ENCODE results near the gene CCDC169. TPM values are rescaled to one million over a fixed set of nuclear protein-coding genes. Genes with fewer than 3 reads are reported as not detected.
"Not testable (repeated sequence)": the region's sequence is repeated elsewhere in the genome, so short reads cannot be mapped to it uniquely, and the experiment has no call there.

The CCDC169 gene
- total and polyA plus RNA-seq, 3 experiments from 2014 or later, result not detected

DNA sequence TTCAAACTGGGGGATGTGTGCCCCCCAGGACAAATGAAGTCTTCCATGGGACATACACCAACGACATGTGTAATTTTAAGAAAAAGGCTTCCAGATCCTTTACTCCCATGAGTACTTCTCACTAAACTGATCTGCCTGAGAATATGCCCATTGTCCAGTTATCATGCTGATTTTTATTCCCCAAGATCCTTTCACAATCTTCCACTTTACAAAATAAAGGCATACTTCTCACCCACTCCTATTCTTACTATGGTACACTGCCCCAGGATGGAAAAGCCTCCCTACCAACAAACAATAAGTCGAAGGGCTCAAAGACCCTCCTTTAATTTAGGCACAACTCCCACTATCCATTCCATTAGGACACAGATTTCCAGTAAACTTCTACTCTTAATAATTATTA is 45.1 kb upstream of the CCDC169 start:
- CTCF ChIA-PET, result no interaction called here
- Histone ChIP-seq H3K27me3 (ENCODE audit: insufficient read depth, low read length, poor library complexity, severe bottlenecking) (no peaks in the 10 kb centered on the region), H3K9me3 (ENCODE audit: low read length) (no peaks in the 10 kb centered on the region), H3K27ac (ENCODE audit: low read depth, low read length) (no peak overlapping the region), H3K36me3 (ENCODE audit: insufficient read depth, low read length) (no peaks in the 10 kb centered on the region), H3K4me1 (ENCODE audit: insufficient read depth, low read length) (peaks cover 10% of the 10 kb centered on the region), H3K4me3 (ENCODE audit: low read length) (no peak overlapping the region)
- H3K27me3 Mint-ChIP-seq, result peaks cover 24 to 32% of the 10 kb centered on the region in 2 donors
- peaks cover 28 to 32% (median 30%) of the 10 kb centered on the region in 3 donors for H3K4me1 Mint-ChIP-seq
- no peak for DNase-seq
- H3K9me3 Mint-ChIP-seq, result peaks cover 0 to 6% (median 0%) of the 10 kb centered on the region in 5 donors
- H3K27ac Mint-ChIP-seq, result peak overlapping the region in 1 of 8 donors; percentile 19
- no peak overlapping the region for H3K4me3 Mint-ChIP-seq
- POLR2A ChIA-PET, result no interaction called here
- peaks cover 0 to 5% (median 0%) of the 10 kb centered on the region in 3 donors for H3K36me3 Mint-ChIP-seq

DNA sequence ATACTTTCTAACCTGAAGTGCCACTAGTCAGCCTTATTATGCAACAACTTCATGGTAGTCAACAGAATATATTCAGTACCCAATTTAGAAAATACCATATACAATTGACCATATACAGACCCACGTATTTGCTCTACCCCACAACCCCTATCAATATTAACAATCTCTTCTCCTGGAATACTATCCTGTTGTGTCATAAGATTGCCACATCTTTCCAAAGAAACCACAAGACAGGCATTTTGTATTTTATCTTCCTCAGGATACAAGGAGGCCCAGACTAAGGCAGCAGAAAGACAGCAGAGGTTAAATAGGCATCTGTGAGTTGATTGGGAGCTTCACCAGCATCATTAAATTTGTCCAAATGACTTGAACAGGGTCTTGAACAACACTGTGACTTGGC is 44.1 kb upstream of the CCDC169 start:
- ChIA-PET POLR2A (no interaction called here), CTCF (no interaction called here)
- no peak overlapping the region for H3K4me3 Mint-ChIP-seq
- peak overlapping the region in 1 of 8 donors; percentile 5 for H3K27ac Mint-ChIP-seq
- no peak overlapping the region for H3K4me3 ChIP-seq (ENCODE audit: low read length)
- H3K27me3 Mint-ChIP-seq, result peaks cover 20 to 28% of the 10 kb centered on the region in 2 donors
- no peaks in the 10 kb centered on the region for H3K36me3 ChIP-seq (ENCODE audit: insufficient read depth, low read length)
- no peak overlapping the region for H3K27ac ChIP-seq (ENCODE audit: low read depth, low read length)
- peaks cover 0 to 6% (median 0%) of the 10 kb centered on the region in 5 donors for H3K9me3 Mint-ChIP-seq
- H3K4me1 ChIP-seq (ENCODE audit: insufficient read depth, low read length), result peaks cover 10% of the 10 kb centered on the region
- H3K36me3 Mint-ChIP-seq, result peaks cover 0 to 5% (median 0%) of the 10 kb centered on the region in 3 donors
- H3K4me1 Mint-ChIP-seq, result peaks cover 25 to 35% (median 33%) of the 10 kb centered on the region in 3 donors
- DNase-seq, result no peak
- no peaks in the 10 kb centered on the region for H3K9me3 ChIP-seq (ENCODE audit: low read length)
- no peaks in the 10 kb centered on the region for H3K27me3 ChIP-seq (ENCODE audit: insufficient read depth, low read length, poor library complexity, severe bottlenecking)

DNA sequence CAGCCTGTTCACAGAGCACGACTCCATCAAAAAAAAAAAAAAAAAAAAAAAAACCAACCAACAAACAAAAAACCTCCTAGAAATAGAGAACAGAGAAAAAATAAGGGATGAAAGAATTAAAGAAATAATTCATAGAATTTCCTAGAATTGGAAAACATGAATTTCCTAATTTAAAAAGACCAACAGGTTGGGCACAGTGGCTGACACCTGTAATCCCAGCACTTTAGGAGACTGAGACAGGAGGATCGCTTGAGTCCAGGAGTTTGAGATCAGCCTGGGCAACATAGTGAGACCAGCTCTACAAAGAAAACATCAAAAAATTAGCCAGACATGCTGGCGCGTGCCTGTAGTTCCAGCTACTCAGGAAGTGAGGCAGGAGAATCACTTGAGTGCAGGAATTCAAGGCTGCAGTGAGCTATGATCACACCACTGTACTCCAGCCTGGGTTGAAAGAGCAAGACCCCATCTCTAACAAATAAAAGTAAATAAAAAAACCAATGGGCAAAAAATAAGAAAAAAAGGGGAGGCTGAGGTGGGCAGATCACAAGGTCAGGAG is 42.1 kb upstream of the CCDC169 start:
- peaks cover 21% of the 10 kb centered on the region for H3K4me1 ChIP-seq (ENCODE audit: insufficient read depth, low read length)
- H3K4me1 Mint-ChIP-seq, result peaks cover 13 to 32% (median 27%) of the 10 kb centered on the region in 3 donors
- peaks cover 4 to 15% of the 10 kb centered on the region in 2 donors for H3K27me3 Mint-ChIP-seq
- H3K27ac Mint-ChIP-seq, result no peak overlapping the region
- H3K4me3 Mint-ChIP-seq, result no peak overlapping the region
- no peak overlapping the region for H3K4me3 ChIP-seq (ENCODE audit: low read length)
- DNase-seq, result no peak
- H3K36me3 ChIP-seq (ENCODE audit: insufficient read depth, low read length), result no peaks in the 10 kb centered on the region
- H3K27me3 ChIP-seq (ENCODE audit: insufficient read depth, low read length, poor library complexity, severe bottlenecking), result no peaks in the 10 kb centered on the region
- no peak overlapping the region for H3K27ac ChIP-seq (ENCODE audit: low read depth, low read length)
- no peaks in the 10 kb centered on the region for H3K36me3 Mint-ChIP-seq
- ChIA-PET CTCF (no interaction called here), POLR2A (no interaction called here)
- H3K9me3 Mint-ChIP-seq, result peaks cover 0 to 3% (median 0%) of the 10 kb centered on the region in 5 donors
- H3K9me3 ChIP-seq (ENCODE audit: low read length), result no peaks in the 10 kb centered on the region

DNA sequence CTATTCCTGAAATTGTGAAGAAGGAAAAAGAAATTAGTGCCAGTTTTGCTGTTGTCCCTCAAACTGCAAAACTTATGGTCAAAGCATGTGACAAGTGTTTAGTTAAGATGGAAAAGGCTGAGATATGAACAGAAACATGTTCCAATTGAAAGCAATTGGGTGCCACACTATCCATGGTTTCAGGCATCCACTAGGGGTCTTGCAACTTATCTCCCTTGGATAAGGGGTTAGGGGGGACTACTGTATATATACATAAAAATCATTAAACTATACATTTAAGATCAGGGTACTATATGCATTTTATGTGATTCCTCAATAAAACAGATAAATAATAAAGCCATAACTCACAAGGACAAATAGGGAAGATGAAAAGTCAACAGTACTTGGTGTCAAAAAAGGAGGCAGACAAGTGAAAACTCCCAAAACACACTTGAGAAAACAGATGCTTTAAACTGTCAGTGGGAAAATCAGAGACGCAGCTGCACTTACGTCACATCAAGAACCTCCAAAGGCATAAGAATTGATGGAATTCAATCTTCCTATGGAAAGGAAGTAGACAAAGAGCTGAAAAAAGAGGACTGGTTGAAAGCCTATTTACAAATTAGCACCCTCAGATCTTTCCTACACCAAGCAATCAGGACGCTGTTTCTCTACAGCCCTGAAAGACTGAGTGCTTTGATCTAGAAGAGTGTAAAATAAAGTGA is 40.5 kb upstream of the CCDC169 start:
- Mint-ChIP-seq H3K4me3 (no peak overlapping the region), H3K4me1 (peaks cover 9 to 26% (median 26%) of the 10 kb centered on the region in 3 donors), H3K27me3 (peaks cover 0 to 5% of the 10 kb centered on the region in 2 donors), H3K9me3 (no peaks in the 10 kb centered on the region), H3K27ac (no peak overlapping the region), H3K36me3 (no peaks in the 10 kb centered on the region)
- ChIA-PET CTCF (no interaction called here), POLR2A (no interaction called here)
- Histone ChIP-seq H3K27ac (ENCODE audit: low read depth, low read length) (no peak overlapping the region), H3K4me3 (ENCODE audit: low read length) (no peak overlapping the region), H3K36me3 (ENCODE audit: insufficient read depth, low read length) (no peaks in the 10 kb centered on the region), H3K9me3 (ENCODE audit: low read length) (no peaks in the 10 kb centered on the region), H3K27me3 (ENCODE audit: insufficient read depth, low read length, poor library complexity, severe bottlenecking) (no peaks in the 10 kb centered on the region), H3K4me1 (ENCODE audit: insufficient read depth, low read length) (peaks cover 14% of the 10 kb centered on the region)
- no peak for DNase-seq

DNA sequence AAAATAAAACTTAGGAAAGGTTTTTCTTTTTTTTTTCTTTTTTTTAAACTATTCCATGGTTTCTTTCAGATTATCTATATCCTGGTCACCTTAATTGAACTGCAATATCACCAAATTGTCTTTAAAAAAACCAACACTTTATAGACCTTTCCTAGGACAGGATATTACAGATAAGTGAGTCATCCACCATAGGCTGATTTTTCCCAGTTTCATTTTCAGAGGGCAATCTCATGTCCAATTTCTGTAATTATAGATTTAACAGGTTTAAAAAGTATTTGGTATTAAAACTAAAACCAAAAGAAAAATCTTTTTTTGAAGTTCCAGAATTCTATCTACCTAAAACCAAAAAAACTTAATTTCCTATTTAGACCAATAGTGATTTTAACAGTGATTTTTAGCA is 35.4 kb upstream of the CCDC169 start:
- POLR2A ChIA-PET, result no interaction called here
- CTCF ChIA-PET, result no interaction called here
- no peaks in the 10 kb centered on the region for H3K9me3 Mint-ChIP-seq

DNA sequence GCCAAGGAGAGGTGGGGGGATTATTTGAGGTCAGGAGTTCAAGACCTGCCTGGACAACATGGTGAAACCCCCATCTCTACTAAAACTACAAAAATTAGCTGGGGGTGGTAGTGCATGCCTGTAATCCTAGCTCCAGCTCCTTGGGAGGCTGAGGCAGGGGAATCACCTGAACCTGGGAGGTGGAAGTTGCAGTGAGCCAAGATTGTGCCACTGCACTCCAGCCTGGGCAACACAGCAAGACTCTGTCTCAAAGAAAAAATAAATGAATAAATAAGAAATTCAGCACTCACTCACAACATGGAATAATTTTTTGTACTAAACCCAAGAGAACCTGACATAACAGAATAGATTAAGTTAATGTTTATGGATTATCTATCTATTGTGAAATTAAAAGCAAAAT is 34.6 kb upstream of the CCDC169 start:
- POLR2A ChIA-PET; DNase-seq; CTCF ChIA-PET; H3K9me3 Mint-ChIP-seq; H3K27me3 Mint-ChIP-seq; H3K27ac ChIP-seq (ENCODE audit: low read depth, low read length); H3K36me3 Mint-ChIP-seq; H3K4me3 Mint-ChIP-seq; H3K9me3 ChIP-seq (ENCODE audit: low read length); H3K36me3 ChIP-seq (ENCODE audit: insufficient read depth, low read length); H3K4me3 ChIP-seq (ENCODE audit: low read length); H3K27me3 ChIP-seq (ENCODE audit: insufficient read depth, low read length, poor library complexity, severe bottlenecking); H3K27ac Mint-ChIP-seq: not testable (repeated sequence)
- H3K4me1 Mint-ChIP-seq, result peaks cover 5 to 26% (median 22%) of the 10 kb centered on the region in 3 donors
- H3K4me1 ChIP-seq (ENCODE audit: insufficient read depth, low read length), result peaks cover 14% of the 10 kb centered on the region

More for the DNA sequence above, 35.4 kb upstream of the CCDC169 start:
- peaks cover 0 to 5% (median 0%) of the 10 kb centered on the region in 3 donors for H3K36me3 Mint-ChIP-seq
- Histone ChIP-seq H3K27ac (ENCODE audit: low read depth, low read length) (no peak overlapping the region), H3K9me3 (ENCODE audit: low read length) (no peaks in the 10 kb centered on the region), H3K4me1 (ENCODE audit: insufficient read depth, low read length) (peaks cover 14% of the 10 kb centered on the region), H3K36me3 (ENCODE audit: insufficient read depth, low read length) (peaks cover 5% of the 10 kb centered on the region), H3K27me3 (ENCODE audit: insufficient read depth, low read length, poor library complexity, severe bottlenecking) (no peaks in the 10 kb centered on the region), H3K4me3 (ENCODE audit: low read length) (no peak overlapping the region)
- H3K4me3 Mint-ChIP-seq, result no peak overlapping the region
- peaks cover 0 to 2% of the 10 kb centered on the region in 2 donors for H3K27me3 Mint-ChIP-seq
- H3K27ac Mint-ChIP-seq, result no peak overlapping the region
- no peak for DNase-seq
- peaks cover 5 to 30% (median 22%) of the 10 kb centered on the region in 3 donors for H3K4me1 Mint-ChIP-seq

DNA sequence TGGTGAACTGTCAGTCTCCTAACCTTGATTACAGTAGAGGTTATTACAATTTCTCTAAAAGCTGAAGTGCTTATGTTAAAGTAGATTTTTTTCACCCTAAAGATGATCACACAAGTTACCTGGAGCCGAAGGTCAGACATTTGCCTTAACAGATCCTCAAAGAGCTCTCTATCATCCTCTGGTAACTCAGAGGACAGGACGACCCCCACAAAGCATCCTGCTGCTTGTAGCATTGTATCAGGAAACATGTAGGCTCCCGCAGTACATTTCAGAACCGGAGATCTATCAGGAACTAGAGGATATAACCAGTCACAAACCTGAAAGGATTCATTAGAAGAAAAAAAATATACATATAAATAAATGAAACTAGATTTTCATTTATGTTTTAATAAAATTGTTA is 33.7 kb upstream of the CCDC169 start:
- Mint-ChIP-seq H3K9me3 (no peaks in the 10 kb centered on the region), H3K4me1 (peaks cover 2 to 16% (median 14%) of the 10 kb centered on the region in 3 donors), H3K36me3 (peaks cover 0 to 7% (median 0%) of the 10 kb centered on the region in 3 donors), H3K27me3 (peaks cover 0 to 2% of the 10 kb centered on the region in 2 donors), H3K4me3 (no peak overlapping the region), H3K27ac (no peak overlapping the region)
- H3K27ac ChIP-seq (ENCODE audit: low read depth, low read length), result no peak overlapping the region
- CTCF ChIA-PET, result interaction anchor here (1.2 kb wide), 1 partner anchor 15 kb away, joined by 5 read pairs; the partner anchor contains the start of gene SPART
- POLR2A ChIA-PET, result no interaction called here
- H3K4me1 ChIP-seq (ENCODE audit: insufficient read depth, low read length), result peaks cover 10% of the 10 kb centered on the region
- H3K27me3 ChIP-seq (ENCODE audit: insufficient read depth, low read length, poor library complexity, severe bottlenecking), result no peaks in the 10 kb centered on the region
- H3K9me3 ChIP-seq (ENCODE audit: low read length), result no peaks in the 10 kb centered on the region
- H3K36me3 ChIP-seq (ENCODE audit: insufficient read depth, low read length), result peaks cover 5% of the 10 kb centered on the region
- DNase-seq, result no peak
- H3K4me3 ChIP-seq (ENCODE audit: low read length), result no peak overlapping the region

DNA sequence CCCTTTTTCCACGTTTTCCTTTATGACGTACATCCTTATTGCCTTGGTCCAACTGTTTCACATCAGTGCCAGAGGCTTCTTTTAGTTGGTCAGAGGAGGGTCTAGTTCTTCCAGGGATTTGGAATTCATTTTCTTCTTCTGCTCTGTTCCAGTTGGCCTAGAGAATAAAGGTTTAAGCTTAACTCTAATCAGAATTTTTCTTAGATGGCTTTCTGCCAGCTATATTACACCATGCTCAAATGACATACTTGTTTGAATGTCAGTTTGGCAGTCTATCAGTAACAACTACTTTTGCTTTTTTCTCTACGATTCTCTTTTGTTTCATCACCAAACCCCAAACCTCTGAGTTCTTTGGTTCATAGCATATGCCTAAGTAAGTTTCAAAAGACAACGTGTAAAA is 31.7 kb upstream of the CCDC169 start:
- no peak for DNase-seq
- POLR2A ChIA-PET, result no interaction called here
- Histone ChIP-seq H3K27me3 (ENCODE audit: insufficient read depth, low read length, poor library complexity, severe bottlenecking) (no peaks in the 10 kb centered on the region), H3K9me3 (ENCODE audit: low read length) (no peaks in the 10 kb centered on the region), H3K27ac (ENCODE audit: low read depth, low read length) (no peak overlapping the region), H3K4me3 (ENCODE audit: low read length) (no peak overlapping the region), H3K4me1 (ENCODE audit: insufficient read depth, low read length) (no peaks in the 10 kb centered on the region), H3K36me3 (ENCODE audit: insufficient read depth, low read length) (peaks cover 12% of the 10 kb centered on the region)
- no peak overlapping the region for H3K4me3 Mint-ChIP-seq
- CTCF ChIA-PET, result no interaction called here
- H3K9me3 Mint-ChIP-seq, result no peaks in the 10 kb centered on the region
- H3K36me3 Mint-ChIP-seq, result peaks cover 0 to 18% (median 0%) of the 10 kb centered on the region in 3 donors
- H3K4me1 Mint-ChIP-seq, result peaks cover 2 to 9% (median 9%) of the 10 kb centered on the region in 3 donors
- H3K27me3 Mint-ChIP-seq, result peaks cover 0 to 2% of the 10 kb centered on the region in 2 donors
- no peak overlapping the region for H3K27ac Mint-ChIP-seq
